Measurements from ENCODE around the gene TUBB2B.

The TUBB2B gene

GRCh38 chr6:3260296-3260695, 32.8 kb upstream of the TUBB2B start:
- no peak for TF ChIP-seq CTCF (IDR thresholded peaks at IDR 0.05; ENCODE audit: extremely low read depth, insufficient read depth, missing control alignments)
- no peak for DNase-seq (ENCODE audit: low spot score)
- in situ Hi-C loops (cut with MboI; ENCODE audit: low pct_unique_long_range_greater_than_20kb, low sequenced_read_pairs, unreplicated experiment) = no loop called here

- no peak for TF ChIP-seq CTCF (IDR thresholded peaks at IDR 0.05; ENCODE audit: extremely low read depth, insufficient read depth, missing control alignments)
- peak; percentile 55 for DNase-seq (ENCODE audit: low spot score)
- in situ Hi-C loops (cut with MboI; ENCODE audit: low pct_unique_long_range_greater_than_20kb, low sequenced_read_pairs, unreplicated experiment) = no loop called here
These were observed 32.1 kb upstream of the TUBB2B start for GRCh38 chr6:3259491-3259958.

- TF ChIP-seq CTCF (IDR thresholded peaks at IDR 0.05; ENCODE audit: extremely low read depth, insufficient read depth, missing control alignments) = no peak
- in situ Hi-C loops (cut with MboI; ENCODE audit: low pct_unique_long_range_greater_than_20kb, low sequenced_read_pairs, unreplicated experiment) = no loop called here
- peak; percentile 99 for DNase-seq (ENCODE audit: low spot score)
These were observed 31.5 kb upstream of the TUBB2B start, which contains the start of gene PSMG4 for GRCh38 chr6:3258720-3259490. Gene PSMG4, plus strand, starts transcription at chr6:3258947. Its CDS starts 76 bp downstream, at chr6:3259023.

- DNase-seq (ENCODE audit: low spot score) = no peak
These were observed 30.7 kb upstream of the TUBB2B start for GRCh38 chr6:3258201-3258600.

GRCh38 chr6:3253597-3253961, 26.1 kb upstream of the TUBB2B start:
- in situ Hi-C loops (cut with MboI; ENCODE audit: low pct_unique_long_range_greater_than_20kb, low sequenced_read_pairs, unreplicated experiment) = no loop called here
- DNase-seq (ENCODE audit: low spot score) = no peak
- TF ChIP-seq CTCF (IDR thresholded peaks at IDR 0.05; ENCODE audit: extremely low read depth, insufficient read depth, missing control alignments) = no peak

More at GRCh38 chr6:3258201-3258600, 30.7 kb upstream of the TUBB2B start:
- TF ChIP-seq CTCF (IDR thresholded peaks at IDR 0.05; ENCODE audit: extremely low read depth, insufficient read depth, missing control alignments) = no peak
- in situ Hi-C loops (cut with MboI; ENCODE audit: low pct_unique_long_range_greater_than_20kb, low sequenced_read_pairs, unreplicated experiment) = no loop called here

GRCh38 chr6:3252861-3253596, 25.6 kb upstream of the TUBB2B start:
- no peak for DNase-seq (ENCODE audit: low spot score)
- no peak for TF ChIP-seq CTCF (IDR thresholded peaks at IDR 0.05; ENCODE audit: extremely low read depth, insufficient read depth, missing control alignments)
- in situ Hi-C loops (cut with MboI; ENCODE audit: low pct_unique_long_range_greater_than_20kb, low sequenced_read_pairs, unreplicated experiment) = no loop called here
